Parathyroid adenoma (tissue), 2 donors: ENCODE data around the gene MMP17.

Experiments
- H2AFZ ChIP-seq: fragments of 300-600 bp; sonication (generic); one replicate; pipeline ENCODE4 v1.7.0; 2017; ENCODE audit warnings: antibody characterized with exemption, mild to moderate bottlenecking
- H3K27ac ChIP-seq: fragments of 300-600 bp; sonication (generic); one replicate; pipeline ENCODE4 v1.7.0; 2017
- H3K27me3 ChIP-seq: fragments of 300-600 bp; sonication (generic); one replicate; pipeline ENCODE4 v1.7.0; 2017; ENCODE audit warnings: low read length; ENCODE audit not compliant: control insufficient read depth, insufficient read depth
- H3K36me3 ChIP-seq: fragments of 300-600 bp; sonication (generic); one replicate; pipeline ENCODE4 v1.7.0; 2017; ENCODE audit warnings: low read length; ENCODE audit not compliant: control insufficient read depth, insufficient read depth
- H3K4me1 ChIP-seq: fragments of 300-600 bp; sonication (generic); one replicate; pipeline ENCODE4 v1.7.0; 2017; ENCODE audit warnings: control low read depth
- H3K4me2 ChIP-seq: fragments of 300-600 bp; sonication (generic); one replicate; pipeline ENCODE4 v1.7.0; 2017; ENCODE audit warnings: low read length
- H3K4me3 ChIP-seq: fragments of 300-600 bp; sonication (generic); one replicate; pipeline ENCODE4 v1.7.0; 2017; ENCODE audit warnings: low read depth, low read length
- H3K79me2 ChIP-seq: fragments of 300-600 bp; sonication (generic); one replicate; pipeline ENCODE4 v1.7.0; 2017; ENCODE audit warnings: control low read depth
- H3K9ac ChIP-seq: fragments of 300-600 bp; sonication (generic); one replicate; pipeline ENCODE4 v1.7.0; 2017; ENCODE audit warnings: mild to moderate bottlenecking
- H3K9me3 ChIP-seq: fragments of 300-600 bp; sonication (generic); one replicate; pipeline ENCODE4 v1.7.0; 2017; ENCODE audit warnings: low read length; ENCODE audit not compliant: control insufficient read depth
- CTCF ChIP-seq: fragments of 300-600 bp; sonication (generic); IDR thresholded peaks from one replicate; pipeline ENCODE4 v1.7.0; 2017; ENCODE audit warnings: antibody characterized with exemption, mild to moderate bottlenecking
- donor health status: primary hyperparathyroidism.

Gene MMP17

GRCh38 chr12:131851741-131852550 is 23.8 kb downstream of the MMP17 start:
- Histone ChIP-seq H3K9me3 (no peaks in the 10 kb centered on the region), H3K36me3 (no peaks in the 10 kb centered on the region), H3K27me3 (no peaks in the 10 kb centered on the region), H3K9ac (no peak overlapping the region), H3K4me3 (no peak overlapping the region), H3K27ac (no peak overlapping the region), H3K4me1 (no peaks in the 10 kb centered on the region), H3K79me2 (no peaks in the 10 kb centered on the region), H3K4me2 (no peak overlapping the region), H2AFZ (no peak overlapping the region)
- no peak for TF ChIP-seq CTCF

- no peaks in the 10 kb centered on the region for H3K9me3 ChIP-seq
- H3K4me3 ChIP-seq: no peak overlapping the region
- no peak overlapping the region for H3K4me2 ChIP-seq
- H3K27me3 ChIP-seq: no peaks in the 10 kb centered on the region
- H3K4me1 ChIP-seq: no peaks in the 10 kb centered on the region
- no peak overlapping the region for H3K27ac ChIP-seq
- no peak overlapping the region for H3K9ac ChIP-seq
- H2AFZ ChIP-seq: no peak overlapping the region
- no peaks in the 10 kb centered on the region for H3K79me2 ChIP-seq
- no peak for TF ChIP-seq CTCF
- no peaks in the 10 kb centered on the region for H3K36me3 ChIP-seq
These were observed 24.5 kb downstream of the MMP17 start for GRCh38 chr12:131852551-131853299.

GRCh38 chr12:131853832-131854797 is 25.9 kb downstream of the MMP17 start:
- Histone ChIP-seq H3K9ac (no peak overlapping the region), H3K27ac (no peak overlapping the region), H3K36me3 (no peaks in the 10 kb centered on the region), H3K4me1 (no peaks in the 10 kb centered on the region), H3K4me2 (no peak overlapping the region), H2AFZ (no peak overlapping the region), H3K79me2 (no peaks in the 10 kb centered on the region), H3K4me3 (no peak overlapping the region), H3K9me3 (no peaks in the 10 kb centered on the region), H3K27me3 (no peaks in the 10 kb centered on the region)
- TF ChIP-seq CTCF: no peak

GRCh38 chr12:131854861-131855476 is 26.8 kb downstream of the MMP17 start:
- Histone ChIP-seq H3K4me2 (no peak overlapping the region), H3K4me1 (no peaks in the 10 kb centered on the region), H3K9ac (no peak overlapping the region), H3K27ac (no peak overlapping the region), H3K27me3 (no peaks in the 10 kb centered on the region), H3K36me3 (no peaks in the 10 kb centered on the region), H3K9me3 (no peaks in the 10 kb centered on the region), H2AFZ (no peak overlapping the region), H3K4me3 (no peak overlapping the region), H3K79me2 (no peaks in the 10 kb centered on the region)
- no peak for TF ChIP-seq CTCF
